H9 (cell line): ENCODE results near the gene DCDC2. TPM values are rescaled to one million over a fixed set of nuclear protein-coding genes. Genes with fewer than 3 reads are reported as not detected.

Source experiments
- DNase-seq: peaks from one replicate; pipeline ENCODE4 v3.0.0-alpha.2; 2017
- H2AFZ ChIP-seq: one replicate; pipeline ENCODE4 v1.6.1; 2013; ENCODE audit warnings: mild to moderate bottlenecking, low read length, control low read depth, moderate library complexity
- H2AK5ac ChIP-seq: 2 replicates; pipeline ENCODE4 v1.6.1; 2013; ENCODE audit warnings: low read length, control low read depth, mixed read lengths; ENCODE audit not compliant: insufficient read length
- H2BK120ac ChIP-seq: one replicate; pipeline ENCODE4 v1.6.1; 2013; ENCODE audit warnings: low read depth, mild to moderate bottlenecking, low read length, control low read depth, inconsistent platforms; ENCODE audit not compliant: poor library complexity, severe bottlenecking
- H2BK12ac ChIP-seq: 2 replicates; pipeline ENCODE4 v1.6.1; 2013; ENCODE audit warnings: low read length, control low read depth, mixed read lengths, low read depth; ENCODE audit not compliant: insufficient read length
- H2BK15ac ChIP-seq: 2 replicates; pipeline ENCODE4 v1.6.1; 2013; ENCODE audit warnings: low read depth, low read length, control low read depth
- H2BK20ac ChIP-seq: one replicate; pipeline ENCODE4 v1.6.1; 2013; ENCODE audit warnings: low read depth, mild to moderate bottlenecking, low read length, control low read depth, inconsistent platforms; ENCODE audit not compliant: poor library complexity, severe bottlenecking
- H2BK5ac ChIP-seq: 2 replicates; pipeline ENCODE4 v1.6.1; 2013; ENCODE audit warnings: low read length, control low read depth, mixed read lengths; ENCODE audit not compliant: insufficient read length
- H3K14ac ChIP-seq: 2 replicates; pipeline ENCODE4 v1.6.1; 2013; ENCODE audit warnings: low read length, control low read depth; ENCODE audit not compliant: insufficient read depth
- H3K18ac ChIP-seq: 2 replicates; pipeline ENCODE4 v1.6.1; 2013; ENCODE audit warnings: low read depth, mild to moderate bottlenecking, mixed read lengths, low read length, control low read depth; ENCODE audit not compliant: insufficient read length
- H3K23ac ChIP-seq: 2 replicates; pipeline ENCODE4 v1.6.1; 2013; ENCODE audit warnings: low read length, control low read depth, mixed read lengths, low read depth; ENCODE audit not compliant: insufficient read length
- H3K23me2 ChIP-seq: 2 replicates; pipeline ENCODE4 v1.6.1; 2013; ENCODE audit warnings: low read depth, mild to moderate bottlenecking, mixed read lengths, low read length, control low read depth; ENCODE audit not compliant: insufficient read length, poor library complexity, severe bottlenecking
- H3K27ac ChIP-seq: 2 replicates; pipeline ENCODE4 v1.5.1; 2013; ENCODE audit warnings: low read length, control low read depth, mixed read lengths, low read depth; ENCODE audit not compliant: insufficient read length
- H3K27me3 ChIP-seq: 2 replicates; pipeline ENCODE4 v1.6.1; 2013; ENCODE audit warnings: low read length, control low read depth, inconsistent platforms; ENCODE audit not compliant: insufficient read depth
- H3K4ac ChIP-seq: 2 replicates; pipeline ENCODE4 v1.6.1; 2013; ENCODE audit warnings: low read depth, mild to moderate bottlenecking, control low read depth, inconsistent platforms, low read length, moderate library complexity
- H3K4me1 ChIP-seq: 2 replicates; pipeline ENCODE4 v1.6.1; 2013; ENCODE audit warnings: low read length, control low read depth, inconsistent platforms; ENCODE audit not compliant: insufficient read depth
- H3K4me2 ChIP-seq: 2 replicates; pipeline ENCODE4 v1.6.1; 2013; ENCODE audit warnings: low read length, control low read depth, mixed read lengths; ENCODE audit not compliant: insufficient read length, insufficient read depth
- H3K56ac ChIP-seq: 2 replicates; pipeline ENCODE4 v1.6.1; 2013; ENCODE audit warnings: low read depth, mild to moderate bottlenecking, mixed read lengths, low read length, control low read depth; ENCODE audit not compliant: insufficient read length
- H3K79me1 ChIP-seq: 2 replicates; pipeline ENCODE4 v1.6.1; 2013; ENCODE audit warnings: low read depth, mild to moderate bottlenecking, moderate library complexity, low read length, control low read depth, inconsistent platforms; ENCODE audit not compliant: insufficient read depth, poor library complexity, severe bottlenecking
- H3K79me2 ChIP-seq: 2 replicates; pipeline ENCODE4 v1.6.1; 2013; ENCODE audit warnings: low read length, control low read depth, inconsistent platforms; ENCODE audit not compliant: insufficient read depth
- H3K9ac ChIP-seq: 2 replicates; pipeline ENCODE4 v1.6.1; 2013; ENCODE audit warnings: low read length, control low read depth, mixed read lengths; ENCODE audit not compliant: insufficient read length; ENCODE audit errors: extremely low read depth
- H3K9me3 ChIP-seq: one replicate; pipeline ENCODE4 v1.6.1; 2013; ENCODE audit warnings: low read depth, low read length, inconsistent platforms; ENCODE audit not compliant: control insufficient read depth
- H3T11ph ChIP-seq: one replicate; pipeline ENCODE4 v1.6.1; 2013; ENCODE audit warnings: mild to moderate bottlenecking, low read length, control low read depth, inconsistent platforms
- H4K20me1 ChIP-seq: one replicate; pipeline ENCODE4 v1.6.1; 2013; ENCODE audit not compliant: control insufficient read depth, insufficient read length, insufficient read depth
- H4K5ac ChIP-seq: 2 replicates; pipeline ENCODE4 v1.6.1; 2013; ENCODE audit warnings: low read depth, mild to moderate bottlenecking, mixed read lengths, low read length, control low read depth; ENCODE audit not compliant: insufficient read length
- H4K8ac ChIP-seq: replicated peaks from 2 replicates; pipeline ENCODE4 v1.6.1; 2013; ENCODE audit warnings: low read length, control low read depth, mixed read lengths, low read depth; ENCODE audit not compliant: insufficient read length
- H4K91ac ChIP-seq: 2 replicates; pipeline ENCODE4 v1.6.1; 2013; ENCODE audit warnings: low read depth, mild to moderate bottlenecking, moderate library complexity, mixed read lengths, low read length, control low read depth; ENCODE audit not compliant: insufficient read length
- H3K27ac Mint-ChIP-seq, 3 experiments: 2 replicates in 2 of 3; 3 replicates in 1 of 3; pipeline ENCODE4 v1.8.0; 2020 to 2021; ENCODE audit warnings: mixed read lengths in 3 of 3, mild to moderate bottlenecking in 1 of 3, moderate library complexity in 1 of 3
- H3K27me3 Mint-ChIP-seq: 2 replicates; pipeline ENCODE4 v1.8.0; 2021; ENCODE audit warnings: low read depth, mild to moderate bottlenecking, moderate library complexity, mixed read lengths
- H3K36me3 Mint-ChIP-seq, 3 experiments: 2 replicates in 2 of 3; 3 replicates in 1 of 3; pipeline ENCODE4 v1.8.0; 2020 to 2021; ENCODE audit warnings: low read depth in 3 of 3, mixed read lengths in 3 of 3; ENCODE audit not compliant: insufficient read depth in 1 of 3
- H3K4me1 Mint-ChIP-seq, 2 experiments: 2 replicates each; pipeline ENCODE4 v1.8.0; 2020; ENCODE audit warnings: mixed read lengths in 2 of 2
- H3K4me3 Mint-ChIP-seq, 2 experiments: 2 replicates in 1 of 2; 3 replicates in 1 of 2; pipeline ENCODE4 v1.8.0; 2020 to 2021; ENCODE audit warnings: mild to moderate bottlenecking in 2 of 2, mixed read lengths in 2 of 2, moderate library complexity in 1 of 2
- H3K9me3 Mint-ChIP-seq, 2 experiments: 2 replicates in 1 of 2; 3 replicates in 1 of 2; pipeline ENCODE4 v1.8.0; 2020; ENCODE audit warnings: mild to moderate bottlenecking in 2 of 2, mixed read lengths in 2 of 2, moderate library complexity in 1 of 2
- CTCF ChIP-seq: fragments of 200-600 bp; sonication (generic); conservative IDR thresholded peaks from 3 replicates; pipeline ENCODE4 v1.8.0; 2021; ENCODE audit warnings: antibody characterized with exemption, mild to moderate bottlenecking
- WGBS: extraction: QIAGEN DNeasy Blood & Tissue Kit; methylation state at CpG from one replicate; pipeline ENCODE4 v1.1.7; 2013; ENCODE audit warnings: missing lambda C conversion rate, low lambda C conversion rate, mixed read lengths; ENCODE audit not compliant: insufficient read length; ENCODE audit errors: extremely low coverage; 5-methylcytosine and 5-hydroxymethylcytosine counted together
- total RNA-seq: library from RNA; stranded (reverse); gene quantifications from 2 replicates; pipeline ENCODE4 v1.2.1, GENCODE V29; 2021

The DCDC2 gene
- total RNA-seq, 1 experiment from 2014 or later: 0.59 TPM

GRCh38 chr6:24186349-24186748, 171.5 kb downstream of the DCDC2 start:
- Histone ChIP-seq H3K9ac (no peak overlapping the region), H3K56ac (no peak overlapping the region), H2BK20ac (no peak overlapping the region), H3T11ph (no peak overlapping the region), H4K5ac (no peak overlapping the region), H2AFZ (no peak overlapping the region), H3K4me2 (no peak overlapping the region), H3K4me1 (no peaks in the 10 kb centered on the region), H2BK120ac (no peak overlapping the region), H4K8ac (no peak overlapping the region), H2BK12ac (no peak overlapping the region), H2AK5ac (no peak overlapping the region), H3K23ac (no peak overlapping the region), H3K14ac (no peak overlapping the region), H3K9me3 (no peaks in the 10 kb centered on the region), H4K20me1 (no peaks in the 10 kb centered on the region), H3K18ac (no peak overlapping the region), H3K23me2 (no peaks in the 10 kb centered on the region), H3K79me2 (no peaks in the 10 kb centered on the region), H2BK15ac (no peak overlapping the region), H3K4ac (no peak overlapping the region), H3K79me1 (no peaks in the 10 kb centered on the region), H4K91ac (no peak overlapping the region), H2BK5ac (no peak overlapping the region), H3K27me3 (no peaks in the 10 kb centered on the region), H3K27ac (no peak overlapping the region)
- no peak for TF ChIP-seq CTCF
- H3K27me3 Mint-ChIP-seq: no peaks in the 10 kb centered on the region
- no peak overlapping the region for H3K27ac Mint-ChIP-seq
- no peak for DNase-seq
- peaks cover 0 to 3% of the 10 kb centered on the region in 2 experiments; a peak in 2 of 4 replicates for H3K4me1 Mint-ChIP-seq
- no CpG with 5 or more reads among the region's 7 CpGs for WGBS
- peaks cover 0 to 7% (median 4%) of the 10 kb centered on the region in 3 experiments; a peak in 3 of 7 replicates for H3K36me3 Mint-ChIP-seq
- peaks cover 3 to 10% of the 10 kb centered on the region in 2 experiments; a peak in 3 of 5 replicates for H3K9me3 Mint-ChIP-seq
- H3K4me3 Mint-ChIP-seq: no peak overlapping the region
